GM19351 (cell line): ENCODE data around the gene COG8.
"Not testable (repeated sequence)": the region's sequence is repeated elsewhere in the genome, so short reads cannot be mapped to it uniquely, and the experiment has no call there.

ENCODE experiments used
- ATAC-seq: cut with Tn5 transposase; IDR thresholded peaks from one replicate; pipeline ENCODE4 v1.9.1; 2021; ENCODE audit warnings: mild to moderate bottlenecking, moderate library complexity; ENCODE audit not compliant: unreplicated experiment

COG8 gene

DNA sequence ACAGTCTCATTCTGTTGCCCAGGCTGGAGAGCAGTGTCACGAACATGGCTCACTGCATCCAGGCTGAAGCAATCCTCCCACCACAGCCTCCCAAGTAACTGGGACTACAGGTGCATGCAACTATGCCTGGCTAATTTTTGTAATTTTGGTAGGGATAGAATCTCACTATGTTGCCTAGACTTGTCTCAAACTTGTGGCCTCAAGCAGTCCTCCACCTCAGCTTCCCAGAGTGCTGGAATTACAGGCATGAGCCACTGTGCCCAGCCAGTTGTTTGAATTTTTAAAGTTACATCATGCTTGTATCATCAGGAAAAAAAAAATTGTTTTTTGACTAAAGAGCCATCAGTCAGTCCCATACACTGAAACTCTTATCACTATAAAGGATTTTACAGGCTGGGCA, 45.3 kb downstream of the COG8 start:
- ATAC-seq: no peak

DNA sequence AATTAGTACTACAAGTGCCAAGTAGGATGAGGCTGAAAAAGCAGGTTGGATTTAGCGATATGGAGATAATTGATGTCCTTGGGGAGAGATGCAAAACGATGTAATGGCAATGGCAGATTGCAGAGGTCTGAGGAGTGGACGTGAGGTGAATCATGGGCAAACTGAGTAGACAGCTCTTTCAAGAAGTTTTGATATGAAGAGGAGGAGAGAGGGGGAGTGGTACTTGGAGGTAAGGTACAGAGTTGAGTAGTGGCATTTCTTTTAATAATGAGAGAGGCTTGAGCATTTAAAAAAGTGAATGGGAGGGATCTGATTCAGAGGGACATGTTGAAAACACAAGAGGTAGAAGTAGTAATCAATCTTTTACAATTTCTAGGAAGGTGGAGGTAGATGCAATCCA, 46.0 kb downstream of the COG8 start:
- no peak for ATAC-seq

DNA sequence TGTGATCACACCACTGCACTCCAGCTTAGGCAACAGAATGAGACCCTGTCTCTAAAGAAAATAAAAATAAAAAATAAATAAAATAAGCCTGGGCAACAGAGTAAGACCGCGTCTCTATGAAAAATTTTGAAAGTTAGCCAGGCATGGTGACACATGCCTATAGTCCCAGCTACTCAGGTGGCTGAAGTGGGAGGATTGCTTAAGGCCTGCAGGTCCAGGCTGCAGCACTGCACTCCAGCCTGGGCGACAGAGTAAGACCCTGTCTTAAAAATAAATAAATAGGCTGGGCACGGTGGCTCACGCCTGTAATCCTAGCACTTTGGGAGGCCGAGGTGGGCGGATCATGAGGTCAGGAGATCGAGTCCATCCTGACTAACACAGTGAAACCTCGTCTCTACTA, 47.7 kb downstream of the COG8 start:
- ATAC-seq: not testable (repeated sequence)

DNA sequence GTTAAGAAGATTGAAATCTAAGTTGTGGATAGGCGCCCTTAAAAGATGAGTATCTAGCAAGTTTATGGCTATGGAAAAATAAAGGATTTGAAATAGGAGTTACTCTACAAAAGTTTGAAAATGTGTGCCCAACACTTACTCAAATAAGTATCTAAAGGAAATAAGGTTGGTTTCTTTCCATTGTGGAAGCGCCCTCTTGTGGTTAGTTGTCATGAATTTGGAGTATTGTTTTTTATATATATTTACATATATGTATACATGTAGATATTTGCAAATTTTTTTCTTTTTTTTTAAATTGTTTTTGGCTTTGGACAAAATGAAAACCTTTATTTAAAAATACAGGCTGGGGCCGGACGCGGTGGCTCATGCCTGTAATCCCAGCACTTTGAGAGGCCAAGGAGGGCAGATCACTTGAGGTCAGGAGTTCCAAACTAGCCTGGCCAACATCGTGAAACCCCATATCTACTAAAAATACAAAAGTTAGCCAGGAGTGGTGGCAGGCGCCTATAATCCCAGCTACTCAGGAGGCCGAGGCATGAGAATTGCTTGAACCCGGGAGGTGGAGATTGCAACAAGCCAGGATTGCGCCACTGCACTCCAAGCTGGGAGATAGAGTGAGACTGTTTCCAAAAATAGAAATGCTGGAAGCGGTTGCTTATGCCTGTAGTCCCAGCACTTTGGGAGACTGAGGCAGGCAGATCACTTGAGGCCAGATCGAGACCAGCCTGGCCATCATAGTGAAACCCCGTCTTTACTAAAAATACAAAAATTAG, 52.2 kb downstream of the COG8 start:
- ATAC-seq: no peak

DNA sequence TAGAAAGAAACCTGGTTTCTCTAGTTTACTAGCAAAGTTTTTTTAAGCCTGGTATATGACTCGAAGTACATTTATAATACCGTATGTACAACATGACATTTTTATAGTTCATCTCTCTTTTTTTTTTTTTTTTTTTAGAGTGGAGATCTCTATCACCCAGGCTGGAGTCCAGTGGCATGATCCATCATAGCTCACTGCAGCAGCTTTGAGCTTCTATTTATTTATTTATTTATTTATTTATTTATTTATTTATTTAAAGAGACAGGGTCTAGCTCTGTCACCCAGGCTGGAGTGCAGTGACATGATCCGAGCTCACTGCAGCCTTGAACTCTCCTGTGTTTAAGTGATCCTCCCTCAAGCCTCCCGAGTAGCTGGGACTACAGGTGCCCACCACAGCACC, 54.1 kb downstream of the COG8 start:
- no peak for ATAC-seq

DNA sequence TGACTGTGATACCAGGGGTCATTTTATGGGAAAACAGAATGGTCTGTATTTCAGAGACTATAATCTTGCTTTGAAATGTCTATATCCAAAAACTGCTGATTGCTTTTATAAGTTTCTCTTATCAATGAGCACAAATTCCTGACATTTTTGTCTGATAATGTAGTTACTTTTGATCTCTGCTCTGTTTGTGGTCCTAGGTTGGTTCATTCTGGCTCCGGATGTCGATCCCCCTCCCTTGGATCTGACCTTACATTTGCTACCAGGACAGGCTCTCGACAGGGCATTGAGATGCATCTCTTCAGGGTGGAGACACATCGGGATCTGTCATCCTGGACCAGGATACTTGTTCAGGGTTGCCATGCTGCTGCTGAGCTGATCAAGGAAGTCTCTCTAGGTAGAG, 55.5 kb downstream of the COG8 start:
- no peak for ATAC-seq

DNA sequence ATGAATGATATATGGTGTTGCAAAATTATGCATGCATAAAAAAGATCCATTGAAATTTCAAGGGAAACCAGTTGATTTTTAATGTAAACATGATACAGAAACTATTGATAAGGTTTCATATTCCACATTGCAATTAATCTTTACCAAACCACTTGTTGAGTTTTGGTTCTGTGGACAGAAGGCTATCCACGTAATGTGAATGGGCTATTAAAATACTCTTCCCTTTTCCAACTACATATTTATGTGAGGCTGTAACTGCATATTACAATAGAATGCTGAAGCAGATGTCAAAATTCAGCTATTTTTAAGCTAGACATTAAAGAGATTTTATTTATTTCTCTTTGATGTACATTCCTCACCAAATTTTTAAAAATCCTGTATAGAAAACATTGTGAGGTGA, 62.0 kb downstream of the COG8 start:
- no peak for ATAC-seq
